CD4-positive, alpha-beta T cell treated with Interleukin-4 for 4 hours (primary cell): Measurements from ENCODE around the gene TOM1.
A peak's percentile ranks its signal among the peaks of the same experiment; 100 is the strongest.

Source experiments
- DNase-seq: peaks from one replicate; pipeline ENCODE4 v3.0.0-alpha.2; 2020

Gene TOM1

DNA sequence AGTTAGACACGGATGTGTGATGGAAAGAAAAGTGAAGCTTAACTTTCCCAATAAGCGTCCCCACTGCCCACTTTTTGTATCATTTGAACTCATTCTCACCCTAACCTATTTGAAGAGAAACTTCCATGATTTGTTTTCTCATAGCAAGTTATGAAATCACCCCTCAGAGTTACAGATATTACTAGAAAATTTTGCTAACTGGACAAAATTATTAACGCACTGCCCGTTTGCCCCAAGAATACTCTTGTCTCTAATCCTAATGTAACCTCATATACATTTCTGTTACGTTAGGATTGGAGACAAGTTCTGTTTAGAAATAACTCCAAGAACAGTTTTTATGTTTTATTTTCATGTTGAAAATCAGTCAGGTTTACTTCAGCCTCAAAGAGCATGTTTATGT, 25.5 kb downstream of the TOM1 start:
- DNase-seq, result no peak

DNA sequence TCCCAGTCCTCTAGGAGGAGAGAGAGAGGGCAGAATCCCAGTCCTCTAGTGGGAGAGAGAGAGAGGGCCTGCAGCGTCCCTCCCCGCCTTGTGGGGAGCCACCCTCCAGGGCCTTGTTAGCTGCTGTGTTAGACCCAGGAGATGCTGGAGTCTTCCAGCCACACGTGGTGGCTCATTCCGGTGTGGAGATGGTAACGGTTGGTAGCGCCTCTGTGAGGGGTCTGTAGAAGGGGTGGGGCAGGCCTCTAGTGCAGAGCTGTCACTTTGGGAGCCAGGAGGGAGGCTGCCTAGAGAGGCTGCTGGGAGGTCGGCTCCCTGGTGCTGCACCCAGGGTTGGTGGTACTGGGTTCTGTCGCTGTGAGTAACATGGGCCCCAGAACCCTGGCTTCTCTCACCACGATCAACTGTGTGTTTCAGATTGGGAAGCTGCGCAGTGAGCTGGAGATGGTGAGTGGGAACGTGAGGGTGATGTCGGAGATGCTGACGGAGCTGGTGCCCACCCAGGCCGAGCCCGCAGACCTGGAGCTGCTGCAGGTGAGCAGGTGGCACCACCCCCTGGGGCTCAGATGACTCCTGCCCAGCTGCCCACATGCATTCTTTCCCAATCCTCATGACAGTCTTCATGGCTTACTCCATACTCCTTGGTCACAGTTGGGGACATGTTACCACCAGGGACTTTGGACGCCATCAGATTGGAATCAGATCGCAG, 27.3 kb downstream of the TOM1 start:
- DNase-seq, result no peak

DNA sequence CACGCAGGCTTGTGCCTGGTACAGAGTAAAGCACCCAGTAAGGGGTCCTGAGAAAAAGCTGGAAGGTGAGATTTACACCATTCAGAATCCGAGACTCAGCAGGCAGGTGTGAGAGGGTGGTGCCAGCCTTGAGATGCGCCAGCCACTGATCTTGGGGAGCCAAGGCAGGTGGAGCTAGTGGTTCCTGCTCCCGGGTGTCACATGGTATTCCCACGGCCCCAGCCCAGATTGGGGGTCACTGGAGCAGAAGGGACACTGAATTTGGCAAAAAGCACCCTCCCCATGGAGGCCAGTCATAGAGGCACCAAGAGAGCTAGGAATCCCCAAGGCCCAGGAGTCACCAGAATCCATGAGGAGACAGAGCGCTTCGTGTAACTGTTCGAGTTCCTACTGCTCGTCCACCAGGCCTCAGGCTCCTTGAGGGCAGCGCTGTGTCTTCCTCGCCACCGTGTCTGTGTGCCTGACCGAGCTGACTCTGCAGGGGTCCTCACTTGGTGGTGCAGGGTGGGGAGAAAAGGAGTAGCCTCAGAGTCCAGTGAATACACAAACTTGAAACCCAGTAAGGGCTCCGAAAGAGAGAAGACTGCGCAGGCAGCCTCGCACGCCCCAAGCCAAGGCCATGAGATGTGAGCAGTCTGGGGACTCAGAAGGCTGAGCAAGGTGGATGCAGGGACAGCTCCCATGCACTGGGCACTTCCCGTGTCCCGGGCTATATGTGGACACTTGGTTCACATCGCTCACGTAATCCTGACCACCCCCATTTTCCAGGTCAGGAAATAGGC, 28.2 kb downstream of the TOM1 start:
- DNase-seq, result no peak

DNA sequence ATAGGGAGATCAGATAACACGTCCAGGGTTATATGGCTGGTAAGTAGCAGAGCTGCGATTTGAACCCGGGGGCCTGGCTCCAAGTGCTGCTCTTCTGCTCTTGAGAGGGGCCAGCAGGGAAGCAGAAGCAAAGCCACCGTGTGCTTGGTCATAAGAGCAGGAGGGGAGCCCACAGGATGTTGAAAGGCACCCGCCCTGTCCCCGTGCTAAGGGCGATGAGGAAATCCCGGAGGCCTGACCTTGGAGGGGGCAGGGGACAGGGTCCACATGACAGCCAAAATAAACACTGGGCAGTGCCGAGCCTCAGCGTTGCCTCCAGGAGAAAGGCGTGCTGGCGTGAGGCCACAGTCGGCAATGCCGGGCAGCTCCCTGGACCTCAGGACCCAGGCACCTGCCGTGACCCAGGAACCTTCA, 28.8 kb downstream of the TOM1 start:
- DNase-seq, result no peak

DNA sequence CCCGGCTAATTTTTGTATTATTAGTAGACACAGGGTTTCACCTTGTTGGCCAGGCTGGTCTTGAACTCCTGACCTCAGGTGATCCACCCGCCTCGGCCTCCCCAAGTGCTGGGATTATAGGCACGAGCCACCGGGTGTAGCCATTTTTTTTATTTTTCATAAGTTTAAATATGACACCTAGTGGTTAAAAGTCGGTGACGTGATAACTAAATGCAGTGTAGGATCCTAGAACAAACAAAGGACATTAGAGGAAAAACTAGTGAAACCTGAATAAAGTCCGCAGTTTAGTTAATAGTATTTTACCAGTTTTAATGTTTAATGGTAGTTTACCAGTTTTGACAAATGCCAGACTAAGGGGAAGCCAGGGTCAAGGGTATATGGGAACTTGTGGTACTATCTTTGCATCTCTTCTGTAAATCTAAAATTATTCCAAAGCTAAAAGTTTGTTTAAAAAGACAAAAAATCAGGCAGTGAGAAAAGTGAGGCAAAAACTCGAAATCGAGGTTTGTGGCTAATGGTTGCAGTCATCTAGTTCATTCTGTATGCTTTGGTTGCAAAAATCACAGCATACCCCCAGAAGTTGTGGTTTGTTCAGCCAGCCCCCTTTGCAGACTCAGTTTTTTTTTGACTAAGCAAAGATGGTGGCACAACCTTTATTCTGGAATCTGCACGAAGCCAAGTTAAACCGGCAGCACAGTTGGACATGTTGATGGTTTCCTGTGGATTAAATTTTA, 29.6 kb downstream of the TOM1 start:
- DNase-seq, result no peak

- DNase-seq, result peak; percentile 58
Measured at GRCh38 chr22:35330258-35330861, 30.7 kb downstream of the TOM1 start.

- DNase-seq, result no peak
Measured at GRCh38 chr22:35332278-35332677, 32.6 kb downstream of the TOM1 start.

DNA sequence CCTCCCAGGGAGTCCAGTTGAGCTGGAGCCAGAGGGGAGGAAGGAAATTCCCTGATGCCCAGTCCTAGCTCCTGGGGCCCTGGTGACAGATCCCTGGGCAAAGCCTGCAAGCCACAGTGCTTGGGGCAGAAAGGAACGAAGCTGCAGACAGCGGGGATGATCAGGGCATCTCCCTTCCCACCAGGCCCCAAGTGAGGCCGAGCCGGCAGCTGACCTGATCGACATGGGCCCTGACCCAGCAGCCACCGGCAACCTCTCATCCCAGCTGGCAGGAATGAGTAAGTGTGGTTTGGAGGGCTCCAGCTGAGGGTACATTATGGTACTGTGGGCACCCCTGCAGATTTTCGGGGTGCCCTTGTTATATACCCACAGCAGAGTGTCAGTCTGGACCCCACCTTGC, 33.5 kb downstream of the TOM1 start:
- no peak for DNase-seq

DNA sequence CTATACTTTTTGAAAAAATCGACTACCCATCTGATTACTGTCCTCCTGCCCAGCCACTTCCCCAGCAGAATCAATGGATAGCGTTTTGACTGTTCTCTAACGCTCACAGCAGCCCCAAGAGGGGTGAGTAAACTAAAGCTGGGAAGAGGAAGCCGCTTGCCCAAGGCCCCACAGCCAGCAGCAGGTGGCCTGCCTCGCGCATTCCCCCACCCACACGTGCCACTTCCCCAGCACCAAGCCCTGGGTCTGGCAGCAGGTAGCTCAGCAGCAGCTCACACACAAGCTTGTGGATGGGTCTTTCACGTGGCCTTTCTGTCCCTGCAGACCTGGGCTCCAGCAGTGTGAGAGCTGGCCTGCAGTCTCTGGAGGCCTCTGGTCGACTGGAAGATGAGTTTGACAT, 34.3 kb downstream of the TOM1 start:
- no peak for DNase-seq

- no peak for DNase-seq
Measured at GRCh38 chr22:35335468-35335867, 35.8 kb downstream of the TOM1 start.

DNA sequence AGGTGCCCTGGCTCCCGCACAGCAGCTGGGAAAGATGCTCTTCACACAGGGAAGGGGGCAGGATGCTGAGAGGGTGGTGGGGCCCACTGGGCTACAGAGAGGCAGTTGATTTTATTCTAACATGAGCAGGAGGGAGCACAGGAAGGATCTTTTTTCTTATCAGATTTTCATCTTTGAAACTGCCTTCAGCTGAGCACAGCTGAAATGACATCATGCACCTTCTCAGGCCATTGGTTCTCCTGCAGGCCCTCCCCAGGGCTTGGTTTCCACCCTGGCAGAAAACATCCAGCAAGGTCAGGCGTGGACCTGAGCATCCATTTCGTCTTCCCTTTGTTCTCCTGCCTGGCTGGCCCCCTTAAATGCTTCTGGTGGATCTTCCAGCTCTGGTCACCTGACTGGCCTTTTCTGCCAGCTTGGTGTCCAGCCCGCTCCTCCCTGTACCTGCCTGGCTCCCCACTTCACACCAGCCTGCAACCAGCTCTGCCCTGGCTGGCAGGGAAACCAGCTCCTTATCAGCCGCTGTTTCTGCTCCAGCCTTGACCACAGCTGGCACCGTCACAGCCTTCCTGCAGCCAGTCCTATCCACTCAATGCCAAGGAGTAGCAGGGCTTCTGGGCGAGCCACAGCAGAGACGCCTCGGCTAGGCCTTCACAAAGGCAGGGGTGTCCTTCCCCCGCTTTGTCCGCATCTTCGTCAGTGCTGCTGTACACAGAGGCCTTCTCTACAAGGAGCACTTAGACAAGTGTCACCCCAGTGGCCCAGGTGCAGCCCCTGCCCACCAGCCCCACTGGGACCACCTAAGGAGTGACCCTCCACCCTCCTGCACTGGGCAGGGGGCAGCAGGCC, 36.5 kb downstream of the TOM1 start:
- no peak for DNase-seq

DNA sequence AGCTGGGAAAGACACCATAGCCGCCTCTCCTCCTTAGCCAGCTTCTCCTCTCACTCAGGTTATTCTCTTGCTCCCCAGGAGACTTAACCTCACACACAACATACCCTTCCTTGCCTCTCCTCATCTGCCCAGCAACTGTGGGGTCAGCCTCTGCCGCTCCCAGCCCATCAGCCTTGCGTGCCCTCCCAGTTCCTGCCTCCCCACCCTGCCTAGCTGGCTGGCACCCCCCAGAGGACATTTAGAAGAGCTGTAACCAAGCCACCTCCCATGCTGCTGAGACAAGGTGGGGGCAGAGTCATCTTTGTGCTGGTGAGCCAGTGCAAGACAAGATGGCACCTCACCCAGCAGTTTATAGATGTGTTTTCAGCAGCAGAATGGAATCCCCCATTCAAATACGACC, 38.2 kb downstream of the TOM1 start:
- DNase-seq, result no peak

DNA sequence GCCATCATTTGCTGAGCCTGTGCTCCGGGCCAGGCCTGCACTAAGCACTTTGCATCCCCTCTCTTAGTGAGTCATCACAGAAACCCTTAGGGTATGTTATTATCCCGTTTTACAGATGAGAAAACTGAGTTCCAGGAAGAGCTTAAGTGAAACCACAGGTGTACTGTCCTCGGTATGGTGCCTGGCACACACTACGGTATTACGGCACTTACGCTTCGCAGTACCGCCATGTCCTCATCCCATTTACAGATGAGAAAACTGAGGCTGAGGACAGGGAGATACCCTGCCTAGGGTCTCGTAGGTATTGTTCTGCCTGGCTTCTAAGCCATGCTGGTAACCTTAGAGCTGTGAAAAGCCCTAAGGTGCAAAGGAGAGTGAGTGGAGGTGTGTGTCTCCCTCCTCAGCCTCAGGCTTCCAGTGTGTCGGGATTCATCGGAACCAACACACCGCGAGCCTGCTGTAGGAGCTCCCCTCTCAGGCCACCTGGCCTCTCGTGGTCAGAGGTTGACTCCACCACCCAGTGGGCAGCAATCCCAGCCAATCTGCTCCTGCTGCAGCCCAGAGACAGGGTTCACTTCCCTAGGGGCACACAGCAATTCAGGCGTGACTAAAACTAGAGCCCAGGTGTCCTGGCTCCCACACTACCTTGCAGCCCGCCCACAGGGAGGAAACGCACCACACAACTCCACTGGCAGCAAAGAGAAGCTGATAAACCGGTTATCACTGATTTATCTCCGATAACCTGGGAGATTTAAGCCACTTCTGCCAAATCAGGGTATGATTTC, 41.6 kb downstream of the TOM1 start:
- no peak for DNase-seq

DNA sequence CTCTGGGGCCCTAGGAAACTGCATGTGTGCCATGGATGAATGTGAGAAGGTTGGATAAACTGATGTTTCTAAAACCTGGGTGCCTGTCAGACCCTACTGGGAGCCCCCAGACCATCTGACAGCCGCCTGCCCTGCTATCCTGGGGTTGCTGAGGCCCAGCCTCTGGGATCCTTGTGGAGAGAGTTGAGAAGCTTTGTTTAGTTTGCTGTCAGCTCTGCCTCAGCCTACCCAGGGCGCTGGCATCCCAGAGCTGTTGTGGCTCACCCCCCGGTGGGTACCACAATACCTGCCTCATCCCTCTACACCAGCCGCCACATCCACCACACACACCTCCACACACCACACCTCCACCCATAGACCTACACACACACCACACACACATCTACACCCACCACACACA, 42.7 kb downstream of the TOM1 start:
- DNase-seq, result no peak

- DNase-seq, result no peak
Measured at GRCh38 chr22:35343664-35344550, 44.2 kb downstream of the TOM1 start.

DNA sequence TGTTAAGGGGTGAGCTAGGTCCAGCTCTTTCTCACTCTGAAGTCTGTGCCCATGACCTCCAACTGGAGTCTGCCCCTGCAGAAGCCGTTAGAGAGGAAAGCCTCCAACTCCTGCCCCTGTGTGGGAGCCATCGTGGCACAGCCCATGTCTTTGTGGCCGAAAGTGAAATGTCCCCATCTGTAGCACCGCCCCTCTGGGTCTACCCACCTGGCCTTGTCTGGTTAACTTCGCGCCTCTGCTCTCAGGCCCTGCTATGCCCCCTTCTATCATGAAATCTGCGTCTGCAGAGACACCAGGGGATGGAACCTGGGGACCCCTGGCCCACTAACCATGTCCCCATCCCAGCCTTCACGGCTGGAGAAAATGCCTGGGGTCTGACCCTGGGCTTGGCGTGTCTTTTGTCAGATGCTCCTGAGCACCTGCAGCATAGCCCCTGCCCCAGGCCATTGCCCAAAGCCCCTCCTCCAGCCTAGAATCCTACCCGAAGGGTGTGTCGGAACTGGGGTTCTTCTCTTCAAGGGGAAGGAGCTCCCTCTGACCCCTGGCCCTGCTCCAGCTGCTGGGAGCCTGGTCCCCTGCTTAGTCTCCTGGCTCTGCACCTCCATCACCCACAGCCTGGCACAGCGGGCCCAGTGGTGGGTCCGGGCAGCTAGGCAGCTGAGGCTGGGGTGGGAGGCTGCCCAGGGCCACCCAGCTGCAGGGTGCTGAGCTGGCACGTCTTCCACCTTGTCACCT, 45.4 kb downstream of the TOM1 start:
- DNase-seq, result no peak

DNA sequence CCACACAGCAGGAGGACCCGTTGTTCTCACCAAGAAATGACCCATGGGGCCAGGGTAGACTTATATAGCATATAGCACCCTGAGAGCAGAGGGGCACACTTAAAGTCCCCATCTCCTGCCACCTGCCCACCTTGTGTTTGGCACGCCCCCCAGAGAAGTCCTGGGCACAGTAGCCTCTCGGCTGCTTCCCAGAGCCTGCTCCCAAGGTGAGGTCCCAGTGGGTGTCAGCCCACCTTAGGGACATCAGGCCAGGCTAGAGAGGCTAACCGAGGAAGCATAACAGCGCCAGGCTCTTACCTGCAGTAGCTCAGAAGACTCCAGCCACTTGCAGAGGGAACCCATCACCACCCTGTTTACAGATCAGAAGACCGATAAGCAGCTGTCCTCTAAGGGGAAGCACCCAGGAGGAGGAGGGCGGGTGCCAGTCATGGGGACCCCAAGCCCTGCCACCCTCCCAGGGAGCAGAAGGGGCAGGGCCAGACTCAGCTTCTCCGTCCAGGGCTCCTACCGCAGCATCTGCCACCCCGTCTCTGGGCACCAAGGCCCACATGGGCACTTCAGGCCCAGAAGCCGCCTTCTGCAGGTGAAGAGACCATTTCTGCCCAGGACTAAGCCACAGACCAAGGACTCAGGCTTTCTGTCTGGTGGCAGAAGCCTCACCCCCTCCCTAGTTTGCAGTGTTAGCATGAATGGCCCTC, 46.3 kb downstream of the TOM1 start:
- no peak for DNase-seq

DNA sequence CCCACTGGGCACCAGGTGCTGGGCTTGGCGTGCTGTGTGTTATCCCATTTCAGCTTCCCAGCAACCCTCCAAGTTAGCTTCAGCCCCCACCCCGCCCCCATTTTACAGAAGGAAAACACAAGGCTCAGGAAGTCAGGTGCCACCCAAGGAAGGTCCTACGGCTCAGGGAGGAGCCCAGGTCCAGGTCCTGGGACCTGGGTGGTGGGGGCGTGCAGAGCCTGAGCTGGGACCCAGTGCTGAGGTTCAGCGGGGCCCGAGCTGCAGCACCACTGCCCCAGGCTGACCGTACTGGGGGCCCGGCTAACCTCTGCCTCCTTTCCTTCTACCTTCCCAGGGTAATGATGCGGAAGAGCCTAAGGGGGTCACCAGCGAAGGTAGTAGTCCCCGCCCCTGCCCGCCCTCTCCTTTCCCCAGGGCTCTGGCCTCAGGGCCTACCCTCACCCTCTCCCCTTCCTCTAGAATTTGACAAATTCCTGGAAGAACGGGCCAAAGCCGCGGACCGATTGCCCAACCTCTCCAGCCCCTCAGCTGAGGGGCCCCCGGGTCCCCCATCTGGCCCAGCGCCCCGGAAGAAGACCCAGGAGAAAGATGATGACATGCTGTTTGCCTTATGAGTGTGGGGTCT, 47.0 kb downstream of the TOM1 start:
- DNase-seq, result no peak

- no peak for DNase-seq
Measured at GRCh38 chr22:35347462-35347861, 47.8 kb downstream of the TOM1 start.
